Measurements from ENCODE around the gene GALNT17.

GALNT17 gene

GRCh38 chr7:71404726-71405345 lies 272.9 kb downstream of the GALNT17 start:
- DNase-seq, result no peak

GRCh38 chr7:71408271-71408670 lies 276.3 kb downstream of the GALNT17 start:
- no peak for DNase-seq

- no peak for DNase-seq
Measured at GRCh38 chr7:71409550-71410157, 277.7 kb downstream of the GALNT17 start.

GRCh38 chr7:71411475-71411874 lies 279.5 kb downstream of the GALNT17 start:
- no peak for DNase-seq

- DNase-seq, result no peak
Measured at GRCh38 chr7:71414490-71414889, 282.5 kb downstream of the GALNT17 start.

- DNase-seq, result no peak
Measured at GRCh38 chr7:71419546-71420337, 287.8 kb downstream of the GALNT17 start.

GRCh38 chr7:71422104-71422503 lies 290.2 kb downstream of the GALNT17 start:
- DNase-seq, result no peak

- DNase-seq, result no peak
Measured at GRCh38 chr7:71424166-71425035, 292.5 kb downstream of the GALNT17 start.

GRCh38 chr7:71429083-71429482 lies 297.1 kb downstream of the GALNT17 start:
- no peak for DNase-seq

GRCh38 chr7:71430246-71430645 lies 298.3 kb downstream of the GALNT17 start:
- DNase-seq, result no peak

- DNase-seq, result no peak
Measured at GRCh38 chr7:71439321-71439720, 307.4 kb downstream of the GALNT17 start.

- no peak for DNase-seq
Measured at GRCh38 chr7:71442492-71443190, 310.7 kb downstream of the GALNT17 start.

- DNase-seq, result no peak
Measured at GRCh38 chr7:71443191-71443530, 311.2 kb downstream of the GALNT17 start.

GRCh38 chr7:71444130-71444529 lies 312.2 kb downstream of the GALNT17 start:
- no peak for DNase-seq

- no peak for DNase-seq
Measured at GRCh38 chr7:71453630-71454029, 321.7 kb downstream of the GALNT17 start.

GRCh38 chr7:71454981-71455380 lies 323.0 kb downstream of the GALNT17 start:
- no peak for DNase-seq

- DNase-seq, result no peak
Measured at GRCh38 chr7:71457021-71457420, 325.1 kb downstream of the GALNT17 start.

GRCh38 chr7:71457846-71458590 lies 326.1 kb downstream of the GALNT17 start:
- DNase-seq, result no peak

- DNase-seq, result no peak
Measured at GRCh38 chr7:71459132-71459531, 327.2 kb downstream of the GALNT17 start.

- DNase-seq, result no peak
Measured at GRCh38 chr7:71461572-71461971, 329.6 kb downstream of the GALNT17 start.

GRCh38 chr7:71465741-71466189 lies 333.8 kb downstream of the GALNT17 start:
- DNase-seq, result no peak
